GM18505 (cell line): Measurements from ENCODE around the gene CEP350.

Source experiments
- ATAC-seq: cut with Tn5 transposase; IDR thresholded peaks from one replicate; pipeline ENCODE4 v1.9.1; 2021; ENCODE audit not compliant: unreplicated experiment
- POLR2A ChIP-seq: IDR thresholded peaks from 4 replicates; pipeline ENCODE4 v1.6.1; 2011; ENCODE audit warnings: borderline replicate concordance; ENCODE audit not compliant: insufficient read depth, insufficient read length; ENCODE audit errors: extremely low read depth

CEP350 gene

DNA sequence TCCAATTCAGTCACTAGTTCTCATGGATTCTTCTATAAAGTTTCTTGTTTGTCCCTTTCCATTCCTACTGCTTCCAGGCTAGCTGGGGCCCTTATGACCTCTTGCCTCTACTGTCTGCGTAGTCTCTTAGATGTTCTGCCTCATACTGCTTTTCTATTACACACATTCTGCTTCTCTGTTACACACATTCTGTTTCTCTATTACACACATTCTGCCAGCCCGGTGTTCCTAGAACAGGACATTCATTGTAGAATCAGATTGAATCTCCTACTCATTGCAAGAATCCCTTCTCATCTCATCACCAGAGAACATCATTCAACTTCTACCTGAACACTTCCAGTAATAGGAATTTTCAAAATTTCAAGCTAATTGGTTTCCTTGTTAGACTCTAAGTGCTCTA is 130.7 kb downstream of the CEP350 start:
- no peak for ATAC-seq
- no peak for TF ChIP-seq POLR2A

- ATAC-seq, result no peak
Measured at GRCh38 chr1:180092931-180093650, 138.5 kb downstream of the CEP350 start.

DNA sequence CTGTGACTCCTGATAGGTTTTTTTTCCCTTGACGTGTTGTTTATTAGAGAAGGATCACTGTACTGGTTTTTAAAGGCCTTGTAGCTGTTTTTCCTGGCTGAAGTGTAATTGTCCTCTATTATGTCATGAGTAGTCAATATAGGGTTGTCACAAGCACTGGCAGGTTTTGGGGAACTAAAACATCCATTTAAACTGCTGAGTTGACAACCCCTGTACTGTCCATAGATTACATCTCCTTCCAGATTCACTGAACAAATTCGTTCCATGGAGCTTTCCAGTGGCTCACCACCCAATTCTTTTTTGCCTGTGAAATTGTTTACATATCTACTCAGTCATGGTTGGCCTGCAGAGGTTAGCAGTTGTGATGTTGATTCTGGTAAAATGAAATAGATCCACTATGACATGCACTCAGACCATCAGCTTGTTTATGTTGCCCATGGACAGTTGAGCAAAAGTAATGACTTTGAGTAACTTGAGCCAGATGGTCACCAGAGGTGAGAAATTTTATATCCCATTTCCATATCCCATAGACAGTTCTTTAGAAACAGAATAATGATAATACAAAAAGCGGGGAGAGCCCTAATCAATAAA is 140.2 kb downstream of the CEP350 start:
- no peak for ATAC-seq
- TF ChIP-seq POLR2A, result no peak

More at GRCh38 chr1:180092931-180093650, 138.5 kb downstream of the CEP350 start:
- TF ChIP-seq POLR2A, result no peak

GRCh38 chr1:180096584-180097325 is 142.1 kb downstream of the CEP350 start:
- TF ChIP-seq POLR2A, result no peak

DNA sequence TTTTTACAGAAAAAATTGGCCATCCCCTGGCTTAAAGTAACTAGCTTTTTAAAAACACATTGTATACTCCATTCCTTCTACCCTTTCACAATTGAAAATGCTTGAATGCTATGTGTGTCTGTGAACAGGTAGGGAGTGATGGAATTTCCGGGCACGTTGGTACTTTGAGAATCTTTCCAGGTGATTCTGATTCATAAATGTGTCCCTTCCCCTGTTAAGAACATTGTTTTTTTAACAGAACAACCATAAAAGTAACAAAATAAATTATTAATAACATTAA is 142.7 kb downstream of the CEP350 start:
- no peak for ATAC-seq
- TF ChIP-seq POLR2A, result no peak

More at GRCh38 chr1:180096584-180097325, 142.1 kb downstream of the CEP350 start:
- no peak for ATAC-seq

- TF ChIP-seq POLR2A, result no peak
- no peak for ATAC-seq
Measured at GRCh38 chr1:180101411-180101810, 146.8 kb downstream of the CEP350 start.

DNA sequence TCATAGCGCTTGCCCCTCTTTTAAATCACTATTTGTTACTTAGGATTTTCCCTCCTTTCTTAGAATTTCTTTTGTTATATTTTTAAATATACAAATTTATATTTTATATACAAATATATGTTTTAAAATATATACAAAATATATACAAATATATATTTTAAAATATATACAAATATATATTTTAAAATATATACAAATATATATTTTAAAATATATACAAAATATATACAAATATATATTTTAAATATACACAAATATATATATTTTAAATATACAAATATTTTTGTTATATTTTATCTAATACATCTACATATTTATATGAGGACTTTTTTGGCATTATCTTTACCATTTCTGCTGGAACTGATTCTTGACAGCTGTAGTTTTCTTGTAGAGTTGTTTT is 149.2 kb downstream of the CEP350 start:
- ATAC-seq, result no peak
- TF ChIP-seq POLR2A, result no peak

DNA sequence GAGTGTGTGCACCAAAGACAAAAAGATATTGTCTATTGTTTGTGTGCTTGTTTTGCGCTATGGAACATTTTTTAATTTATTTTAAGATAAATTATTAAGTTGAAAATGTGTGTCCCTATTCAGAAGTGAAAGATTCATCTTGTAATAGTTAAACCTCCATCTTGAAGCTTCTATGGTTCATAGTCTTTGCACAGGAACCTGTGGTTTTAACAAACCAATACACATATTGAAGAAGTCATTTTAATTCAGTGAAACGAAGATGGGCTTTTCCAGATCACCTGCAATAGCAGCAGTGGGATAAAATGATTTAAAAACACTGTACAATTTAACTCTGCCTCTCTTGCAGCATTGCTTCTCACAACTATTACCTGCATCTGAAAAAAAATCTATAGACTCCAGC is 157.5 kb downstream of the CEP350 start:
- no peak for ATAC-seq
- no peak for TF ChIP-seq POLR2A

DNA sequence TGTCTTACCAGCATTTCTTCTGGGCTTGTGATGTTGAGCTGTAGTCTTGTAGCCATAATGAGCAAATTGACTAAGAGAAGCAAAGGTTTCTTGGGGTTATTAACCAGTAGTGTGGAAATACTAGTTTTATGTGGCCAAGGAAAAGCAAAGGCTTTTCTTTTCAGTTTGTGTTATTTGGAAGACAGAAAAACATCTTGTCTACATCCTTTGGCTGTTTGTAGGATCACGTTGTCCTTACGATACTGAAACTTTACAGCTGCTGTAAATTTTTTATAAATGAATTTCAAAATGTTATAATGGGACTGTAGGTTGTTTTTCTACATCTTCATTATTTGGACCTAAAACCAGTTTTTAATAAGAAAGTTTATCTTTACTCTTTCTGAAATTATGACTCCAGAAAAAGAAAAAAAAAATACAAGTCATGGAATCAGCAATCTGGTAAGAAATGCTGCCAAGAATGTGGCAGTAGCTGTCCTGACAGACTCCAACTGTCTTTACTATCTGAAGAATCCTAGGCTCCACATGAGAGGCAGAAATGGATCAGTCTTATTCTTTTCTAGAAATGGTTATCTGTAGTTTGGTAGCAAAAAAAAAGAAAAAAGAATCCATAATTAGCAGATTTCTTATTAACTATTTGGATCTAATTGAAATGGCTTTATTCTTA is 158.5 kb downstream of the CEP350 start:
- TF ChIP-seq POLR2A, result no peak
- no peak for ATAC-seq

- ATAC-seq, result no peak
- no peak for TF ChIP-seq POLR2A
Measured at GRCh38 chr1:180114396-180114945, 159.9 kb downstream of the CEP350 start.

- no peak for ATAC-seq
- no peak for TF ChIP-seq POLR2A
Measured at GRCh38 chr1:180116964-180117763, 162.6 kb downstream of the CEP350 start.

DNA sequence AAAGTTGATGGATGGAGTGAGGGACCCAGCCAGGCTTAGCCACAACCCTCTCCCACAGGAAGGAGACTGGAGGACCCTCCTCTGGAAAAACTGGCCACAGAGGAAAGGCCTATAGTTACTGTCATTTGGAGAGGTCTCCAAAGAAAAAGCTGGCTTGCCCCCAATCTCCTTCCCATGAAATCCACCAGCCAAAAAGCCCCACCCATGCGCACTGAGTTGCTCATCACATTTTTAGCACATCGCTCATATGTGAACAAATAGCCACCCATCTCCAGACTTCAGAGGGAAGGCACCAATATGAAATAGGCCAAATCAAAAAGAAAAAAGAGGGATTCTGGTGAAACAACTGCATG is 163.1 kb downstream of the CEP350 start:
- no peak for TF ChIP-seq POLR2A

DNA sequence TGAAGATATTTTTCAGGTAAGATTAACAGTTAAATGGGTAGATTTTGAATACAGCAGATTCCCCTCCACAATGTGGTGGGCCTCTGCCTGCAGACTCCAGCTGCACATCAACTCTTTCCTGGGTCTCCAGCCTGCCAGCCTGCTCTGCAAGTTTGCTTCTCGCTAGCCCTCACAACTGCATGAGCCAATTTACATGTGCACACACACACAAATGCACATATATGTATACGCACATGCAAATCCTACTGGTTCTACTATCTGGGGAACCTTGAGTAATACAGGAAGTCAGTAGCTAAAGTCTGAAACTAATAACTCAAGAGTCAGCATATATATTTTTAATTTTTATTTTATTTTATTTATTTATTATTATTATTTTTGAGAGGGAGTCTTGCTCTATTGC is 165.2 kb downstream of the CEP350 start:
- TF ChIP-seq POLR2A, result no peak
- no peak for ATAC-seq

More for the DNA sequence above, 163.1 kb downstream of the CEP350 start:
- ATAC-seq, result no peak
